ENCODE data around the gene RADX. TPM values are rescaled to one million over a fixed set of nuclear protein-coding genes. Genes with fewer than 3 reads are reported as not detected.

Gene RADX
- total and polyA plus RNA-seq, 2 of the 13 experiments (the other 11 are each of a cell fraction or from before 2014, with no cell fraction given): 1.1 to 2.7 TPM

- Histone ChIP-seq H3K4me1 (ENCODE audit: insufficient read depth, low read length) (0 out of 2 replicates have a peak, but pooled peaks cover 7% of the 10 kb centered on the region), H3K4me2 (ENCODE audit: low read depth, low read length) (no peak overlapping the region), H3K79me2 (ENCODE audit: insufficient read depth, low read length) (no peaks in the 10 kb centered on the region), H3K27ac (ENCODE audit: extremely low read length, insufficient read depth, low read length) (no peak overlapping the region), H3K9me3 (ENCODE audit: low read length) (no peaks in the 10 kb centered on the region), H3K4me3 (replicated peaks in 1 of 3; ENCODE audit: insufficient read depth in 1 of 3, low read depth in 2 of 3, low read length in 3 of 3) (no peak overlapping the region), H3K36me3 (replicated peaks in 1 of 2; ENCODE audit: control insufficient read depth in 1 of 2, insufficient read depth in 2 of 2, low read length in 2 of 2) (no peaks in the 10 kb centered on the region), H2AFZ (ENCODE audit: low read length) (no peak overlapping the region), H4K20me1 (ENCODE audit: insufficient read depth, low read length) (no peaks in the 10 kb centered on the region), H3K9ac (ENCODE audit: insufficient read depth, low read depth, low read length) (no peak overlapping the region), H3K27me3 (ENCODE audit: control insufficient read depth in 1 of 2, insufficient read depth in 2 of 2, low read length in 2 of 2) (no peaks in the 10 kb centered on the region)
- POLR2A ChIA-PET: no interaction called here
- FAIRE-seq (no peak), DNase-seq (ENCODE audit: low spot score) (no peak), ATAC-seq (no peak)
- 60% methylated on average over 2 of the region's 8 CpGs for WGBS (ENCODE audit: low lambda C conversion rate)
- CTCF ChIA-PET (ENCODE audit: low intra/inter-chr PET ratio, low total read pairs): no interaction called here
- no peak for TF ChIP-seq ZNF883 (CRISPR knock-in tag; IDR thresholded peaks at IDR 0.05; ENCODE audit: not compliant biosample characterization)
- TF ChIP-seq TCF12 (IDR thresholded peaks at IDR 0.05): no peak
- no peak for TF ChIP-seq TCF12 (CRISPR knock-in tag; IDR thresholded peaks at IDR 0.05)
- no peak for TF ChIP-seq SNRNP70 (IDR thresholded peaks at IDR 0.05; ENCODE audit: low read depth, low read length)
- TF ChIP-seq PHF20 (CRISPR knock-in tag; IDR thresholded peaks at IDR 0.05): no peak
- no peak for TF ChIP-seq MAX (IDR thresholded peaks at IDR 0.05)
- TF ChIP-seq AHR (CRISPR knock-in tag; IDR thresholded peaks at IDR 0.05): no peak
- TF ChIP-seq USF2 (IDR thresholded peaks at IDR 0.05; ENCODE audit: low read depth, low read length): no peak
- TF ChIP-seq USF2 (CRISPR knock-in tag; IDR thresholded peaks at IDR 0.05; ENCODE audit: borderline replicate concordance): no peak
- no peak for TF ChIP-seq NR2F6 (IDR thresholded peaks at IDR 0.05)
- TF ChIP-seq NR2F6 (CRISPR knock-in tag; IDR thresholded peaks at IDR 0.05): no peak
- no peak for TF ChIP-seq GABPB1 (CRISPR knock-in tag; IDR thresholded peaks at IDR 0.05)
- TF ChIP-seq ZNF503 (CRISPR knock-in tag; IDR thresholded peaks at IDR 0.05): no peak
- TF ChIP-seq ZNF512B (CRISPR knock-in tag; IDR thresholded peaks at IDR 0.05; ENCODE audit: borderline replicate concordance): no peak
- no peak for TF ChIP-seq PAF1 (CRISPR knock-in tag; IDR thresholded peaks at IDR 0.05)
- in situ Hi-C loops (cut with HindIII; ENCODE audit: extremely low pct_ligation_motif_present, low pct_unique_long_range_greater_than_20kb): no loop called here
- no TSS peak for BruUV-seq (replicated peaks)
- intact Hi-C loops (cut with micrococcal nuclease; ENCODE audit: unreplicated experiment): no loop called here
These were observed 45.4 kb upstream of the RADX start for GRCh38 chrX:106566362-106566761.
